Suppressor macrophage (primary cell): Measurements from ENCODE around the gene HMGA1.

Experiments
- DNase-seq, 4 experiments: peaks; one replicate each; pipeline ENCODE4 v3.0.0-alpha.2; 2020 to 2022
- total RNA-seq, 17 experiments: gene quantifications; one replicate each; lab custom pipeline; 2026; ENCODE audit warnings: mixed read lengths in 6 of 17, inconsistent platforms in 3 of 17; lab: John Stamatoyannopoulos, UW

HMGA1 gene, protein sequence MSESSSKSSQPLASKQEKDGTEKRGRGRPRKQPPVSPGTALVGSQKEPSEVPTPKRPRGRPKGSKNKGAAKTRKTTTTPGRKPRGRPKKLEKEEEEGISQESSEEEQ
- total RNA-seq: 55.0 to 189 (median 94.0) reads per million in 17 experiments

DNA sequence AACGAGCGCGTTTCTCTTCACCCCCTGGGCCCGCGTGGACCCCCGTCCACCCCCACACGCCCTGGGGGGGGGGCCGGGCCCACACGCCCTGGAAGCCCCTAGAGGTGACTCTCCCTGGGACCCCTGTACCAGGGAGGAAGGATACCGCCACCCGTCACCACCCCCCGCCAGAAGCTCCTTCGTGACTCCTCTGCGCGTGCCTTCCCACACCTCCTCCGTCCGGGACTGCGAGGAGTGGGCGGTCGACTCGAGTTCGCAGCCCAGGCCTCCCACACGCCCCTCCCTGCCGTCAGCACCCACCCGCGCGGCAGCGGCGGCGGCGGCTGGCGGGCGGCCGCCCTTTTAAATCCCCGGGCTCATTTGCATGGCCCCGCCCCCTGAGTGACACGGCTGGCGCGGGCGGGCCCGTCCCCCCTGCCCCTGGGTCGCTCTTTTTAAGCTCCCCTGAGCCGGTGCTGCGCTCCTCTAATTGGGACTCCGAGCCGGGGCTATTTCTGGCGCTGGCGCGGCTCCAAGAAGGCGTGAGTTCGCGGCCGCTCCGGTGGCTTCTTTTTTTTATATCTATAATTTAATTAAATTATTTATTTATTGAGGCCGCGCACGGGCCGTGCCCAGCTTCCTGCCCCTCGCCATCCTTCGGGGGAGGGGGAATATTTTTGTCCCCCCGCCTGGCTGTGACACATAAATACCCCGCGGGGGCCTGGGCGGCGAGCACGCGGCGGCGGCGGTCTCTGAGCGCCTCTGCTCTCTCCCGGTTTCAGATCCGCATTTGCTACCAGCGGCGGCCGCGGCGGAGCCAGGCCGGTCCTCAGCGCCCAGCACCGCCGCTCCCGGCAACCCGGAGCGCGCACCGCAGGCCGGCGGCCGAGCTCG lies at the start of gene HMGA1:
Gene HMGA1, plus strand, starts transcription at position 431 of the 873 bp plus-strand sequence. CDS start 3,908 bp downstream, outside the sequence.
- peak; percentile 89 to 95 (median 92) for DNase-seq

DNA sequence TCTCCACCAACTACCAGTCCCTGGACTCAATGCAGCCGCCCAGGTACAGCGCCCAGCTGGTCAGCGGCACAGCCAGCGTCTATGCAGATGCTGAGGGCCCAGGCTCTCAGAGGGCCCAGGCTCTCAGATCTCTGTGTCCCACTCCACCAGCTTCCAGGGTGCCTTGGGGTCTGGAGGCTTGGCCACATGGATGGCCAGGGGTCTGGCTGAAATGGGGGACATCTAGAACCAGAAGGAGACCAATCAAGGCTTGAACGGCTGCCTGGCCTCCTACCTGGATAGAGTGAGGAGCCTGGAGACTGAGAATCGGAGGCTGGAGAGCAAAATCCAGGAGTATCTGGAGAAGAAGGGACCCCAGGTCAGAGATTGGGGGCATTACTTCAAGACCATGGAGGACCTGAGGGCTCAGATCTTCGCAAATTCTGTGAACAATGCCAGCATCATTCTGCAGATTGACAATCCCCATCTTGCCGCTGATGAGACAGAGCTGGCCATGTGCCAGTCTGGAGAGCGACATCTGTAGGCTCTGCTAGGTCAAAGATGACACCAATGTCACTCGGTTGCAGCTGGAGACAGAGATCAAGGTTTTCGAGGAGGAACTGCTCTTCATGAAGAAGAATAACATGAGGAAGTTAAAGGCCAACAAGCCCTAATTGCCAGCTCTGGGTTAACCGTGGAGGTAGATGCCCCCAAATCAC lies 46.7 kb upstream of the HMGA1 start:
- DNase-seq: peak; percentile 76 to 90 (median 89)

DNA sequence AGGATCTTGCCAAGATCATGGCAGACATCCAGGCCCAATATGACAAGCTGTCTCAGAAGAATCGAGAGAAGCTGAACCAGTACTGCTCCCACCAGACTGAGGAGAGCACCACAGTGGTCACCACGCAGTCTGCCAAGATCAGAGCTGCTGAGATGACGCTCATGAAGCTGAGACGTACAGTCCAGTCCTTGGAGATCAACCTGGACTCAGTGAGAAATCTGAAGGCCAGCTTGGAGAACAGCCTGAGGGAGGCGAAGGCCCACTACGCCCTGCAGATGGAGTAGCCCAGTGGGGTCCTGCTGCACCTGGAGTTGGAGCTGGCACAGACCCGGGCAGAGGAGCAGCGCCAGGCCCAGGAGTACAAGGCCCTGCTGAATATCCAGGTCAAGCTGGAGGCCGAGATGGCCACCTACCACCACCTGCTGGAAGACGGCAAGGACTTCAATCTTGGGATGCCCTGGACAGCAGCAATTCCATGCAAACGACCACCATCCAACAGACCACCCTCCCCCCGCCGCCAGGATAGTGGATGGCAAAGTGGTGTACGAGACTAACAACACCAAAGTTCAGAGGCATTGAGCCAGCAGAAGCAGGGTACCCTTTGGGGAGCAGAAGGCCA lies 46.1 kb upstream of the HMGA1 start:
- DNase-seq: no peak

DNA sequence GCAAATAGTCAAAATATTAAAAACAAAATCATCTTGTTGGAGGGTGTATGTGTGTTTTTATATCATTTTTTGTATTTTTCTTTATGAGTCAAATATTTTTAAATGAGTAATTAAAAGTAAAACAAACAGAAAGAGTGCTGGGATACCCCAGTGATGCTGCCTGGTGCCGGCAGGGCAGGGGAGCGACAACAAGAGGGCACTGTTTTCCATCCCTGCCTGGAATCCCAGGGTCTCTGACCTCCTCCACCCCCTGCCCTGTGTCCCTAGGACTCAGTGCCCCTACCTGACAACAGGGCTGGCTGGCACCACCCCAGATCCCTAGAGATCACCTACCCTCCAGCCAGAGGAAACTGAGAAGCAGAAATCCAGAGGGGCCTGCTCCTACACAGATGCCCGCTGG lies 41.9 kb upstream of the HMGA1 start:
- DNase-seq: no peak

DNA sequence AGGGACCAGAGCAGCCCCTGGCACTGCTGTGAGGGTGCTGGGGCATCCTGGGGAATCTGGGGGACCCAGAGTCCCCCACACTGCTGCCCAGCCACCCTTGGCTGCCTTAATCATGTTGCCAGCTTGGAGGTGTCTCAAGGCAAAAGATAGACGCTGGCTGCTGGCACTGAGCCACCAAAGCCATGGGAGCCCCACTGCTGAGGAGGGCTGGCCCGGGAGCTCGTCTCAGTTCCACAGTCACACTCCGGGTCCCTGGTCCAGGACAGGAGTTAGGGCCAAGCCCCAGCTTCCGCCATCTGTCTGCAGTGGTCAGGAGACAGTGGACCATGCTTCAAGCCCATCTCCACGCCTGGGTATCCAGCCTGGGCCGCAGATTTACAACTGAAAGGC lies 41.0 kb upstream of the HMGA1 start:
- DNase-seq: no peak

DNA sequence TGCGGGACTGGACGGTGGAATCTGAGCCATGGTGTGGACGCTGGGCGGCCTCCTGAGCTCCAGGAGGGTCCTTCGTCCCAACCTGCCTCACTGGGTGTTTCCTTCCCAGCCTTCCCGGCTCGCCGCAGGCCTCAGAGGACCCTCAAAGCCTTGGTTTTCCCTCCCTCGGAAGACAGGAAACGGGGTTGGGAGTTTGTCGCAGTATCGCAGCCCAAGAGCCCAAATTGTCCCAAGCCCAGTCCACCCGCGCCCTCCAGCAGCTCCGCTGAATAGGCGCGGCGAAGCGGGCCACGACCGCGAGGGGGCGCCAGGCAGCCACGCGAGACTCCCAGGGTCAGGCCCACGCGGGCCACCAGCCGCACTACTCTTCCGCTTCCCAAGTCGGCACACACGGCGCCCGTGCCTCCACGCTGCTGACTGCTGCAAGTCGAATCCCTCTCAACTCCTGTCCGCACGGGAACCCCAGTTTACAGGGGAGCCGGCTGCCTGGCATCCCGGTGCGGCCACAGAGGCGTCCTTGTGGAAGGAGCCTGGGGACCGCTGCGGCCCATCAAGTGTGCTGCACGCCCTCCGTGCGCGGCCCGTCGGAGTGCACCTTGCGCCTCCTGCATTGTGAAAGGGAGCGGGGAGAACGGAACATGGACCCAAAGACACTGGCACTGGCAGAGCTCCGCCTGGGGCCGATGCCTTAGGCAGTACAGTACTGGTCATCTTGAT lies 40.4 kb upstream of the HMGA1 start:
- peak; percentile 92 to 96 (median 96) for DNase-seq

DNA sequence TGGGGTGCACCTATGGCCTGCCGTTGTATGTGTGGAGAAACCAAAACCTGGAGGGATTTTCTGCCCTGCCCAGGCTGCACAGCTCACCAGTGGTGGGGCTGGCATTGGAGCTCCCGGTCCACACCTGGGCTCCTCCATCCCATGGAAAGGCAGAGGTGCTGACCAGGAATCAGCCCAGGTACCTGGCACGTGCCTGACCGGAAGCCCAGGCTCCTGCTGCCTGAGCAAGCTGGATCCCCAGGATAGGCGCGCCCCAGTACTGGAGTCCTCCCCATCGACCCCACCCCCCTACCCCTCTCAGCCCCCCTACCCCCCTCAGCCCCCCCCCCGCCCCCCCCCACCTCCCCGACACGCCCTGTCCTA lies 39.9 kb upstream of the HMGA1 start:
- DNase-seq: no peak

DNA sequence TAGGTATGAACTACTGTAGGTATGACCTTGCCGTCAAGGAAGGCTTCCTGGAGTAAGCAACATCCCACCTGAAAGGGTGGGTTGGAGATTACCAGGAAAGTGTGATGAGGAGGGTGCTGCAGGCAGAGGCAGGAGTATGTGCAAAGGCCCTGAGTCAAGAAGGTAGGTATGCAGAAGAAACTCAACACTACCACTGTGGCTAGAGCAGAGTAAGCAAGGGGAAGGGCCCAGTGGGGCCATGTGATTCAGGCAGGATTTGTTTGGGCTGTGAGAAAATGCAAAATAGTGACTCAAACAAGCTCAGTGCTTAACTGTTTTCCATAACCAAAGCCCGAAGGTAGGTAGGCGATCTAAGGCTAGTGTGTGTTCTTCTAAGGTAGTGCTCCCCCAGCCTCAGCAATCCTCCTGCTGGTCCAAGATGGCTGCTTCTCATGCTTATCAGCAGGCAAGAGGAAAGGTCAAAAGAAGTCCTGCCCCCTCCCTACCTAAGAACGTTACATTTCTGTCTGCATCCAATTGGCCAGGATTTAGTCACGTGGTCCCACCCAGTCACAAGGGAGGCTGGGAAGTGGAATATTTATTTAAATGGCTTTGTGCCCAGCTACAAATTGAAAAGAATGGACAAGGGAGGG lies 36.2 kb upstream of the HMGA1 start:
- DNase-seq: no peak

DNA sequence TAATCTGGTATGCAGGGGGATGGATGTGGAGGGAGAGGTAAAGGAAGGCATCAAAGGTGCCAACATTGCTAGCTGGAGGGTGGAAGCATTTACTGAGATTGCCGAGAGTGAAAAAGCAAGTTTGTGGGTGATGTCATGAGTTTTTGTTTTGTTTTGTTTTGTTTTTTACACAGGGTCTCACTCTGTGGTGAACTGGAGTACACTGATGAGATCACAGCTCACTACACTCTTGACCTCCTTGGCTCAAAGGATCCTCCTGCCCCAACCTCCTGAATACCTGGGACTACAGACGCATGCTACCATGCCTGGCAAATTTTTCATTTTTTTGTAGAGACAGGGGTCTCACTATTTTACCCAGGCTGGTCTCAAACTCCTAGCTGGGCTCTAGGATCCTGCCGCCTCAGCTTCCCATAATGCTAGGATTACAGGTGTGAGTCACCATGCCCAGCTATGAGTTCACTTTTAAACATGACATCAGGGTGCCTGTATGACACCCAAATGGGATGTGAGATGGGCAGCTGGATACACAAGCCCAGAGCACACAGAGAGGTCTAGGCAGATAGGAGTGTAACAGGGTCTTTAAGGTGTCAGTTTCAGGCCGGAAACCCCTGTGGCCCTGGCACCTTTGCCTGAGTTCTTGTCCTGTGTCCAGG lies 35.1 kb upstream of the HMGA1 start:
- DNase-seq: no peak

DNA sequence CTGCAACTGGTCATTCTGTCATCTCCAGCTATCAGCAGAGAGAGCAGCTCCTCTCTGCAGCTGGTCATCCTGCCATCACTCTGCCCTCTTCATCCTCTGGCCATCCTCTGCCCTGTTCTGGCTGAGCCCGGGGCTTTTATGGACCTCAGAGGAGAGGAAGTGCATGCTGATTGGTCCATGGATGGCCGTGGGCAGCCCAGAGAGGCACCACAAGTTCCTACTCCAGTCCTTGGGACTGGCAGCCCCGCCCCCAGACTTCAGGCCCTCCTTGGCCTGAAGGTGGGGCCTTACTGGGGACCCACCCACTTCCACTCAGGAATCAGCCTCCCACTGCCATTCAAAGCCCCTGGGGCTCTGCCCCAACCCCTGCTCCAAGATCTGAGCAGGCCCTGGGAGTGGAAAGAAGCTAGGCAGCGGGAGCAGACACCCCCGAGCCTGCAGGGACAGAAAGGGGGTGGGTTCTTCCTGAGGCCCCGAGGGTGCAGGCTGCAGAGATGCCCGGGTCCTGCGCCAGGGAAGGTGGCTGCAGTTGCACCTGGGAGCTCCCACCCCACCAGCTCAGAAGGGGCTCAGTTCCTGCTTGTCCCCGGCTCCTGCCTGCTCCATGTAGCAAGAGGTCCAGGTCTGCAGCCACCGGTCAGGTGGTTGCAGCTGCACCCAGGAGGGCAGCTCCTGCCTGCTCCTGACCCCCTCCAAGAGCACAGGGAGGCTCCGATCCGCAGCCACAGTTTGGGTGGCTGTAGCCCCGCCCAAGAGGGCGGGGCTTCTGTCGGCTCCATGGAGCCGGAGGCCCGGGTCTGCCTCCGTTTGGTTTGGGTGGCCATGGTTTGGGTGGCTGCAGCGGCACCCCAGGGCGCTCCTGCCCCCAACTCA lies 34.1 kb upstream of the HMGA1 start:
- DNase-seq: peak; percentile 30 to 49 (median 44)

DNA sequence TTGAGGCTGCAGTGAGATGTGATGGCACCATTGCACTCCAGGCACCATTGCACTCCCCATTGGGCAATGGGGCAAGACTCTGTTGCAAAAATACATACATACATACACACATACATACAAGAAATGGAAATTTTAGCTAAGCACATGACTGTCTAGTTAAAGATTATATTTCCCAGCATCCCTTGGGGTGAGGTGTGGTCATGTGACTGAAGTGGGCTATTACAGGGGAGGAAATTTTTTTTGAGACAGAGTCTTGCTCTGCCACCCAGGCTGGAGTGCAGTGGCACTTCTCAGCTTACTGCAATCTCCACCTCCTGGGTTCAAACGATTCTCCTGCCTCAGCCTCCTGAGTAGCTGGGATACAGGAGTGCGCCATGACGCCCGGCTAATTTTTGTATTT lies 32.0 kb upstream of the HMGA1 start:
- DNase-seq: no peak

DNA sequence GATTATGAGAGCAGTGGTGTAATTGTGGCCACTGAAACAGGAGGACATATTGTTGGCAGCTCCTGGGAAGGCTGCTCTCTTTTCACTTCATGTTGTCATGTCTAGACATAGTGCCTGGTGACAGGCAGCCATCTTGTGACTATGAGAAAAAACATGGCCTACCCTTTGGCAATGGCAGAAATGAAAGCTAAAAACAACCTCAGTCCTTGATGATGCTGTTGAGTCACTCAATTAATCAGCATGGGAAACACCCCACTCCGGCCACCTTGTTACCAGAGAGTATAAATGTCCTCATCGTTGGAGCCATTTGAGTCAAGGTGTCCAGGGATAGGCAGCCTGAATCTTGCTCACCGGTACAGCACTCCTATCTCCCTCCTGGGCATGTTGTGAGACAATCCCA lies 31.2 kb upstream of the HMGA1 start:
- peak in 1 of 4 experiments; percentile 32 for DNase-seq

DNA sequence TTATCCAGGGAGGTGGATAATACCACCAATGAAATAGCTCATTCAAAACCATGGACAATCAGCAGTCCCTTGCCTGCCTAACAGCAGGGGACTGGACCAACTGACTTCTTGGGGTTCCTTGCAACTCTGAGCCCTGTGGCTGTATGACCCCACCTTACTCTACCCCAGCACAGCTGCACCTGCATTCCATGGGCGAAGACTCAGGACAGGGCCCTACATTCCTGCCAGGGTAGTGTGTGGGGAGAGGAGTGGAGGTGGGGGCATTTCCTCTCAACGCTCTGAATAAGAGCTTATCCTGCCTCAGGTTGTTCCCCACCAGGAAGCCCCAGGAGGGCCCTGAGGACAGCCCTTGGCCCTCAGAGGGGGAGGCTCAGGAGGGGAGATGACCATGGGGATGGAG lies 30.8 kb upstream of the HMGA1 start:
- DNase-seq: no peak

DNA sequence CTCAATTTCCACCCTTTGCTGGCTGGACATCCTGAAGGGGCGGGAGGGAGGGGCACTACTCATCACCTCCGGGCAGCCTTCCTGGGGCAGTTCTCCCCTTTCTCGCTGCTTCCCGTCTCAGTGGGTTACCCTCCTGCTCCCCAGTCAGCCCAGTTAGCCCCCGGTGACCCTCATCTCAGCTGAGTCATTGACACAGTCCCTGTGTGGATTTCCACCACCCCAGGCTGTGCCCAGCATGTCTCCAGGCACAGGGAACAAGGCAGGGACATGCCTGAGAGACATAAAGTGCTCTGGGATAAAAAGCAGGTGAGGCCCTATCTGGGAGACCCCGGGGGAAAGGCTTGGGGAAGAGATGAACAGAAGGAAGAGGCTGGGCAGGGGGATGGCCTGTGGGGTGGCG lies 29.9 kb upstream of the HMGA1 start:
- DNase-seq: no peak

DNA sequence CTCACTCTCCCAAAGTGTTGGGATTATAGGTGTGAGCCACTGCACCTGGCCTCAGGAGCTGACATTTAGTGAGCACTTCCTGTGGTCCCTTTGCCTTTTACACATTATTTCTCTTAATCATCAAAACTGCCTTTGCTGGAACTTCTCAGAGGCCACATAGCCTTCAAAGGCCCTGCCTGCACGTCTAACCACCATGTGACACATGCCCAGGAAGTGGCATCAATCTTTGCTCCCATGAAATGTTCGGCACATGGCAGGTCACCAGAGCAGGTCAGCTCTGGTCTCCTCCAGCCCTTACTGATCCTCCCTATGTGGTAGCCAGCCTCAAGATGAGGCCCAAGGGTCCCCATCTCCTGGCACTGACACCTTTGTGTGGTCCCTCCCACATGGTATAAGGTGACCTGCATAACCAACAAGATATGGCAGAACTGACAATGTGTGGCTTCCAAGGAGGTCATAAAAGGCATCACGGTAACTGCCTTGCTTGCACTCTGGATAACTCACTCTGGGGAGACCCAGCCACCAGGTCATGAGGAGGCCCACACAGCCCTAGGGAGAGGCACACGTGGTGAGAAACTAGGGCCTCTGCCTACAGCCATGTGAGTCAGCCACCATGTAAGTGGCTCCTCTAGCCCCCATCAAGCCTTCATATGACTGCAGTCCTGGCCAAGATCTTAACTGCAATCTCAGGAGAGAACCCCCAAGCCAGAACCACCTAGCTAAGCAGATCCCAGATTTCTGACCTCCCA lies 28.8 kb upstream of the HMGA1 start:
- peak; percentile 38 to 69 (median 48) for DNase-seq

DNA sequence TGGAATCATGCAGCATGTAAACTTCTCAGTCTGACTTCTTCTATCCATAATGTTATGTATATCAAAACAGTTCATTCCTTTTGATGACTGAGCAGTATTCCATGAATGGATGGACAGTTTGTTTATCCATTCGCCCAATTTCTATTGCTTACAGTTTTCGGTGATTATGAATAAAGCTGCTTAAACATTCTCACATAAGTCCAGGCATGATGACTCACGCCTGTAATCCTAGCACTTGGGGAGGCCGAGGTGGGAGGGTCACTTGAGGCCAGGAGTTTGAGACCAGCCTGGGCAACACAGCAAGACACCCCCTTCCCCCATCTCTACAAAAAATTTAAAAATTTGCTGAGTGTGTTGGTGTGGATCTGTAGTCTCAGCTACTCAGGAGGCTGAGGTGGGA lies 22.9 kb upstream of the HMGA1 start:
- no peak for DNase-seq

DNA sequence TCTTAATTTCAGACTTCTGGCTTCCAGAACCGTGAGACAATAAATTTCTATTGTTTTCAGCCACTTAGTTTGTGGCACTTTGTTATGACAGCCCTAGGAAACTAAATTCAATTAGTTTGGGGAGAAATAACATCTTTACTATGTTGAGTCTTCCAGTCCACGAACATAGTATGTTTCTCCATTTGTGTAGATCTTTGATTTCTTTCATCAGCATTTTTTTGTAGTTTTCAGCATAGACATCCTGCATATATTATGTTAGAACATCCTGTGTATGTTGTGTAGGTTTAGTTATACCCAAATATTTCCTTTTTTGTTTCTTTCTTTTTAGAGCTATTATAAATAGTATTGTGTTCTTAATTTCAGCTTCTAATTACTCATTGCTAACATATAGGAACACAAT lies 18.0 kb upstream of the HMGA1 start:
- no peak for DNase-seq

DNA sequence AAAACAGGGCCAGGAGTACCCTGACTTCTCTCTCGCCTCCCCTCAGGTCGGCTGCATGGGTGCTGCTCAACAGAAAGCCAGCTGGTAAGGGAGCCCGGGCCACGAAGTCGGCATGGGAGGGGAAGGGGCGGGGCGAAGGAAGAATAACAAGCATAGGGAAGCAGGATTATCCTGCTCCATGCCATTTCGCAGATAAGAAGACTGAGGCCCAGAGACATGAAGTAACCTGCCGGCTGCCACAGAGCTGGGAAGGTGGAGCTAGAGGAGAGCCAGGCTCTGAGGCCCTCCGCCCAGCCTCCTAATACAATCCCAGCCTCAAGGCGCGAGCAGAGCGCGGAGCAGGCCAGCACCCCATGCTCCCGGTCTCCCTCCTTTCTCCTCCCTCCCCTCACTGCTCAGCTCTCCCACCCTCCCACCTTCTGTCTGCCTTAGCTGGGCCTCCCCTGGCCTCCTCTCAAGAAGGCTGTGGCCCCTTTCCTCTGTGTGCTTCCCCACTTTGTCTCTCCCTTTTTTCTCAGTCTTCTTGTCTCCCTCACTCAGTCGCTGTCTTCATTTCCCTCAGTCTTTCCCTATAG lies 13.2 kb upstream of the HMGA1 start:
- no peak for DNase-seq
